Astrocyte (in vitro differentiated cells and primary cell): ENCODE results near the gene SLC9A9. TPM values are rescaled to one million over a fixed set of nuclear protein-coding genes. Genes with fewer than 3 reads are reported as not detected.
A peak's percentile ranks its signal among the peaks of the same experiment; 100 is the strongest.

Experiments
- DNase-seq: peaks from one replicate; pipeline ENCODE4 v3.0.0-alpha.2; 2010; ENCODE audit warnings: low read depth
- FAIRE-seq: peaks from 2 replicates; lab custom pipeline; 2011; peaks lifted over from hg19 to GRCh38; lab: Jason Lieb, UNC
- H2AFZ ChIP-seq: 2 replicates; pipeline ENCODE4 v1.6.0; 2012; ENCODE audit warnings: low read depth, low read length, inconsistent platforms
- H3K27ac ChIP-seq: 2 replicates; pipeline ENCODE4 v1.5.1; 2011; ENCODE audit warnings: low read depth, low read length, inconsistent platforms
- H3K27me3 ChIP-seq: 2 replicates; pipeline ENCODE4 v1.6.0; 2011; ENCODE audit warnings: low read length, inconsistent platforms; ENCODE audit not compliant: insufficient read depth
- H3K36me3 ChIP-seq: 2 replicates; pipeline ENCODE4 v1.5.1; 2011; ENCODE audit warnings: low read length, inconsistent platforms; ENCODE audit not compliant: insufficient read depth
- H3K4me1 ChIP-seq: 2 replicates; pipeline ENCODE4 v1.5.1; 2011; ENCODE audit warnings: low read length, inconsistent platforms; ENCODE audit not compliant: insufficient read depth
- H3K4me2 ChIP-seq: 2 replicates; pipeline ENCODE4 v1.6.0; 2012; ENCODE audit warnings: low read length, inconsistent platforms
- H3K4me3 ChIP-seq: 2 replicates; pipeline ENCODE4 v1.5.1; 2011; ENCODE audit warnings: low read depth, mild to moderate bottlenecking, low read length, inconsistent platforms; ENCODE audit not compliant: insufficient read depth
- H3K79me2 ChIP-seq: 2 replicates; pipeline ENCODE4 v1.6.0; 2012; ENCODE audit warnings: mild to moderate bottlenecking, low read length, inconsistent platforms; ENCODE audit not compliant: insufficient read depth
- H3K9ac ChIP-seq: 2 replicates; pipeline ENCODE4 v1.6.0; 2012; ENCODE audit warnings: mild to moderate bottlenecking, low read length, inconsistent platforms
- H3K9me3 ChIP-seq: 2 replicates; pipeline ENCODE4 v1.5.1; 2012; ENCODE audit warnings: low read depth, mild to moderate bottlenecking, low read length, inconsistent platforms; ENCODE audit not compliant: insufficient read depth
- H4K20me1 ChIP-seq: 2 replicates; pipeline ENCODE4 v1.6.0; 2012; ENCODE audit warnings: low read length, inconsistent platforms; ENCODE audit not compliant: insufficient read depth
- H3K27ac Mint-ChIP-seq: one replicate; pipeline ENCODE4 v1.8.0; 2021; ENCODE audit warnings: mild to moderate bottlenecking, mixed read lengths; ENCODE audit not compliant: unreplicated experiment
- H3K27me3 Mint-ChIP-seq: one replicate; pipeline ENCODE4 v1.8.0; 2021; ENCODE audit warnings: low read depth, mixed read lengths; ENCODE audit not compliant: unreplicated experiment
- H3K36me3 Mint-ChIP-seq: one replicate; pipeline ENCODE4 v1.8.0; 2021; ENCODE audit warnings: low read depth, mixed read lengths; ENCODE audit not compliant: unreplicated experiment
- H3K4me1 Mint-ChIP-seq: one replicate; pipeline ENCODE4 v1.8.0; 2021; ENCODE audit warnings: low read depth, mixed read lengths; ENCODE audit not compliant: unreplicated experiment
- H3K4me3 Mint-ChIP-seq: one replicate; pipeline ENCODE4 v1.8.0; 2021; ENCODE audit warnings: mild to moderate bottlenecking, moderate library complexity, mixed read lengths; ENCODE audit not compliant: unreplicated experiment
- H3K9me3 Mint-ChIP-seq: one replicate; pipeline ENCODE4 v1.8.0; 2021; ENCODE audit warnings: mild to moderate bottlenecking, mixed read lengths; ENCODE audit not compliant: unreplicated experiment
- EZH2 ChIP-seq: IDR thresholded peaks from 2 replicates; pipeline ENCODE4 v1.6.1; 2012; ENCODE audit warnings: mild to moderate bottlenecking, low read length, inconsistent platforms; ENCODE audit not compliant: insufficient read depth
- total RNA-seq: library from RNA; stranded (reverse); gene quantifications from 2 replicates; pipeline ENCODE4 v1.2.1, GENCODE V29; 2021
- TF ChIP-seq, protein P1 (sequence below): IDR thresholded peaks from 2 replicates; pipeline ENCODE4 v1.5.1; 2011; ENCODE audit warnings: low read depth, mild to moderate bottlenecking, inconsistent platforms, low read length, moderate library complexity; ENCODE audit not compliant: insufficient read depth

The SLC9A9 gene
- total RNA-seq, 1 donor from 2014 or later, result 1.5 TPM

DNA sequence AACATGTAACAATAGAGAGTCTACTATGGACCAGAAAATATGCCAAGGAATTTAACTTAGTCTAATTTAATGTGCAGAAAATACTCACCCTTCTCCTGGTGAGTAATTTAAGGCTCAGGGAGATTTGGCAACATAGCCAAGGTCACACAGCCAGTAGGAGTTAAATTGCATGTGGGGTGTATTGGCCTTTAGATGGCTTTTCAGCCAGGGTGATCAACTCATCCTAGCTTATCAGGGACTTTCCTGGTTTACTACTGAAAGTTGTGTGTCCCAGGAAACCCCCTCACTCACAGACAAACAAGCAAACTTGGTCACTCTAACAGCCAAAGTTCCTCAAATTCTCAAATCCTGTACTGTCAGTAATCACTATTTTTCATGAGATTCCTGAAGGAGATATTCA, 2.6 kb upstream of the SLC9A9 start:
- Mint-ChIP-seq H3K4me1 (peaks cover 5% of the 10 kb centered on the region), H3K27me3 (no peaks in the 10 kb centered on the region), H3K27ac (no peak overlapping the region), H3K4me3 (no peak overlapping the region), H3K9me3 (peaks cover 3% of the 10 kb centered on the region), H3K36me3 (no peaks in the 10 kb centered on the region)
- no peaks in the 10 kb centered on the region for H3K27me3 ChIP-seq
- no peaks in the 10 kb centered on the region for H4K20me1 ChIP-seq
- no peaks in the 10 kb centered on the region for H3K9me3 ChIP-seq
- H3K9ac ChIP-seq, result no peak overlapping the region
- no peaks in the 10 kb centered on the region for H3K36me3 ChIP-seq
- TF ChIP-seq, protein P1, sequence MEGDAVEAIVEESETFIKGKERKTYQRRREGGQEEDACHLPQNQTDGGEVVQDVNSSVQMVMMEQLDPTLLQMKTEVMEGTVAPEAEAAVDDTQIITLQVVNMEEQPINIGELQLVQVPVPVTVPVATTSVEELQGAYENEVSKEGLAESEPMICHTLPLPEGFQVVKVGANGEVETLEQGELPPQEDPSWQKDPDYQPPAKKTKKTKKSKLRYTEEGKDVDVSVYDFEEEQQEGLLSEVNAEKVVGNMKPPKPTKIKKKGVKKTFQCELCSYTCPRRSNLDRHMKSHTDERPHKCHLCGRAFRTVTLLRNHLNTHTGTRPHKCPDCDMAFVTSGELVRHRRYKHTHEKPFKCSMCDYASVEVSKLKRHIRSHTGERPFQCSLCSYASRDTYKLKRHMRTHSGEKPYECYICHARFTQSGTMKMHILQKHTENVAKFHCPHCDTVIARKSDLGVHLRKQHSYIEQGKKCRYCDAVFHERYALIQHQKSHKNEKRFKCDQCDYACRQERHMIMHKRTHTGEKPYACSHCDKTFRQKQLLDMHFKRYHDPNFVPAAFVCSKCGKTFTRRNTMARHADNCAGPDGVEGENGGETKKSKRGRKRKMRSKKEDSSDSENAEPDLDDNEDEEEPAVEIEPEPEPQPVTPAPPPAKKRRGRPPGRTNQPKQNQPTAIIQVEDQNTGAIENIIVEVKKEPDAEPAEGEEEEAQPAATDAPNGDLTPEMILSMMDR, result no peak
- no peak for TF ChIP-seq EZH2
- no peak for DNase-seq
- FAIRE-seq, result no peak
- no peak overlapping the region for H3K4me3 ChIP-seq
- H2AFZ ChIP-seq, result no peak overlapping the region
- H3K4me1 ChIP-seq, result no peaks in the 10 kb centered on the region
- no peaks in the 10 kb centered on the region for H3K79me2 ChIP-seq
- H3K27ac ChIP-seq, result no peak overlapping the region
- H3K4me2 ChIP-seq, result no peak overlapping the region

DNA sequence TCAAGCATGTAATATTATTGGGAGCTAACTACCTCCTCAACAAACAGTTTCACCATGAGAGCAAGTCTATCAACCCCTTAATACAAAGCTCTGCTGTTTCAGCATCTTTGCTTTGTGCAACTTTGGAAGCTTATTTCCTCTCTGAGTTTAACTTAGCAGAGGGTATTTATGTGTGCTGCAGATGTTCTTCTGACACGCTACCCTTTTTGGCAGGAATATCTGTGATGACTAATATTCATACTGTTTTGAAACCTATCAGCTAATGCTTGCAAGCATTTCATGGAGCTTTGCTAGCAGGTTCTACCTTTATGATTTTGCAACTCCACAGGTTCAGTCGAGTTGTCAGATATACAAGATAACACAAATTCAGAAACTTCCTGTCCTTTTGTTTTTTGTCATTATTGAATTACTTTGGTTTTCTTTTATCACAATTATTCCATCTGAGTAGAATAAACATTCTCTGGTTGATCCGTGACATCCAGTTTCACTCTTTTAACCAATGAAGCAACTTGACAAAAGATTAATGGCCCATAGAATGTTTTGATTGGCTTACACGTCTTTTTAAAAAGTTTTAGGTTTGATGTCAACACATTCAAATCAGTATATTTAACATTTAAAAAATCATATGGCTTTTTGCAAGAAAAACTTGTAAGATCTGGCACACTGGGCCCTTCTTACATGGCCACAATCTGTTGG, 1.7 kb upstream of the SLC9A9 start:
- no peaks in the 10 kb centered on the region for H3K36me3 Mint-ChIP-seq

More for the DNA sequence above, 1.7 kb upstream of the SLC9A9 start:
- no peaks in the 10 kb centered on the region for H3K36me3 ChIP-seq
- no peak overlapping the region for H2AFZ ChIP-seq
- no peaks in the 10 kb centered on the region for H3K4me1 ChIP-seq
- DNase-seq (peak; percentile 81), FAIRE-seq (peak; percentile 13)
- Mint-ChIP-seq H3K4me1 (peaks cover 5% of the 10 kb centered on the region), H3K9me3 (peaks cover 3% of the 10 kb centered on the region), H3K27me3 (no peaks in the 10 kb centered on the region), H3K4me3 (no peak overlapping the region), H3K27ac (no peak overlapping the region)
- H3K9me3 ChIP-seq, result no peaks in the 10 kb centered on the region
- no peak for TF ChIP-seq EZH2
- TF ChIP-seq, protein P1, result no peak
- no peaks in the 10 kb centered on the region for H3K27me3 ChIP-seq
- no peak overlapping the region for H3K9ac ChIP-seq
- no peaks in the 10 kb centered on the region for H3K79me2 ChIP-seq
- H3K4me3 ChIP-seq, result no peak overlapping the region
- H4K20me1 ChIP-seq, result no peaks in the 10 kb centered on the region
- peak overlapping the region; percentile 33 for H3K4me2 ChIP-seq
- H3K27ac ChIP-seq, result no peak overlapping the region
